Hepatocyte (in vitro differentiated cells): ENCODE measurements around the gene SYNGR4. TPM values are rescaled to one million over a fixed set of nuclear protein-coding genes. Genes with fewer than 3 reads are reported as not detected.
A peak's percentile ranks its signal among the peaks of the same experiment; 100 is the strongest.

ENCODE experiments used
- DNase-seq: peaks from one replicate; pipeline ENCODE4 v3.0.0-alpha.2; 2016; ENCODE audit warnings: low spot score
- H2AFZ ChIP-seq: fragments of 200-600 bp; sonication (generic); 2 replicates; pipeline ENCODE4 v1.6.0; 2016; ENCODE audit warnings: antibody characterized with exemption, mild to moderate bottlenecking
- H3K27ac ChIP-seq: fragments of 200-600 bp; sonication (generic); 2 replicates; pipeline ENCODE4 v1.5.1; 2016; ENCODE audit warnings: mild to moderate bottlenecking
- H3K27me3 ChIP-seq: fragments of 200-600 bp; sonication (generic); 2 replicates; pipeline ENCODE4 v1.6.1; 2016
- H3K36me3 ChIP-seq: fragments of 200-600 bp; sonication (generic); replicated peaks from 2 replicates; pipeline ENCODE4 v1.5.1; 2016; ENCODE audit warnings: low read depth; ENCODE audit not compliant: insufficient read depth
- H3K4me1 ChIP-seq: fragments of 200-600 bp; sonication (generic); 2 replicates; pipeline ENCODE4 v1.5.1; 2016; ENCODE audit warnings: mild to moderate bottlenecking, moderate library complexity; ENCODE audit not compliant: insufficient read depth
- H3K4me2 ChIP-seq: fragments of 200-600 bp; sonication (generic); 2 replicates; pipeline ENCODE4 v1.6.0; 2016
- H3K4me3 ChIP-seq: fragments of 200-600 bp; sonication (generic); 2 replicates; pipeline ENCODE4 v1.5.1; 2016; ENCODE audit warnings: mild to moderate bottlenecking
- H3K79me2 ChIP-seq: fragments of 200-600 bp; sonication (generic); 2 replicates; pipeline ENCODE4 v1.6.0; 2017; ENCODE audit warnings: mild to moderate bottlenecking
- H3K9me2 ChIP-seq: fragments of 200-600 bp; sonication (generic); replicated peaks from 2 replicates; pipeline ENCODE4 v1.6.0; 2017; ENCODE audit warnings: mild to moderate bottlenecking; ENCODE audit not compliant: insufficient read depth
- H3K9me3 ChIP-seq: fragments of 200-600 bp; sonication (generic); 2 replicates; pipeline ENCODE4 v1.5.1; 2016; ENCODE audit warnings: low read depth, mild to moderate bottlenecking
- H4K20me1 ChIP-seq: fragments of 200-600 bp; sonication (generic); 2 replicates; pipeline ENCODE4 v1.6.0; 2016; ENCODE audit warnings: mild to moderate bottlenecking; ENCODE audit not compliant: insufficient read depth, poor library complexity, severe bottlenecking
- CTCF ChIP-seq: fragments of 200-600 bp; sonication (generic); IDR thresholded peaks from 2 replicates; pipeline ENCODE4 v1.5.1; 2016; ENCODE audit warnings: antibody characterized with exemption, mild to moderate bottlenecking; ENCODE audit not compliant: poor library complexity
- EZH2 ChIP-seq: fragments of 200-600 bp; sonication (generic); IDR thresholded peaks from 2 replicates; pipeline ENCODE4 v1.6.1; 2016; ENCODE audit warnings: antibody characterized with exemption, mild to moderate bottlenecking, borderline replicate concordance
- EZH2phosphoT487 ChIP-seq: fragments of 200-600 bp; sonication (generic); IDR thresholded peaks from one replicate; pipeline ENCODE4 v1.6.1; 2018; ENCODE audit warnings: antibody characterized with exemption, mild to moderate bottlenecking, low read depth, moderate library complexity; ENCODE audit not compliant: unreplicated experiment, severe bottlenecking
- WGBS: methylation state at CpG from one replicate; pipeline ENCODE4 v1.1.6; 2016; ENCODE audit warnings: low lambda C conversion rate; ENCODE audit errors: missing lambda C conversion rate; 5-methylcytosine and 5-hydroxymethylcytosine counted together
- polyA plus RNA-seq: library from polyadenylated mRNA; unstranded; fragments of >200 nt; fragmentation: Nextera tagmentation; extraction: Ambion mirVana; gene quantifications from 2 replicates; pipeline ENCODE4 v1.2.1, GENCODE V29; 2016
- total RNA-seq: library from RNA; depleted of rRNA; stranded (reverse); fragments of >200 nt; gene quantifications from 2 replicates; pipeline ENCODE4 v1.2.3, GENCODE V29; 2014

Gene SYNGR4
- total and polyA plus RNA-seq, 2 experiments from 2014 or later = 1.3 TPM; not detected in 1

GRCh38 chr19:48319647-48320541, 44.3 kb upstream of the SYNGR4 start:
- no peak overlapping the region for H3K4me3 ChIP-seq
- no peaks in the 10 kb centered on the region for H3K9me3 ChIP-seq
- DNase-seq = peak; percentile 86
- peaks cover 4% of the 10 kb centered on the region for H3K79me2 ChIP-seq
- H3K4me1 ChIP-seq = peaks cover 29% of the 10 kb centered on the region
- 59% methylated on average over 16 of the region's 16 CpGs for WGBS
- no peak overlapping the region for H2AFZ ChIP-seq
- H3K9me2 ChIP-seq = no peaks in the 10 kb centered on the region
- peak overlapping the region; percentile 82 for H3K4me2 ChIP-seq
- no peak overlapping the region for H3K27ac ChIP-seq
- no peaks in the 10 kb centered on the region for H3K36me3 ChIP-seq
- no peaks in the 10 kb centered on the region for H3K27me3 ChIP-seq
- TF ChIP-seq CTCF (peak; percentile 75), EZH2 (no peak)
- no peaks in the 10 kb centered on the region for H4K20me1 ChIP-seq

GRCh38 chr19:48321372-48321621, 42.9 kb upstream of the SYNGR4 start:
- Histone ChIP-seq H3K36me3 (no peaks in the 10 kb centered on the region), H3K4me3 (peak overlapping the region; percentile 12), H4K20me1 (no peaks in the 10 kb centered on the region), H3K9me3 (no peaks in the 10 kb centered on the region), H3K27ac (peak overlapping the region; percentile 96), H3K79me2 (peaks cover 7% of the 10 kb centered on the region), H3K4me1 (peaks cover 29% of the 10 kb centered on the region), H3K4me2 (peak overlapping the region; percentile 82), H3K27me3 (no peaks in the 10 kb centered on the region), H2AFZ (peak overlapping the region; percentile 41), H3K9me2 (no peaks in the 10 kb centered on the region)
- TF ChIP-seq EZH2phosphoT487 (no peak), CTCF (no peak), EZH2 (no peak)
- 0% methylated on average over 15 of the region's 22 CpGs for WGBS
- peak; percentile 98 for DNase-seq

- H3K9me2 ChIP-seq = no peaks in the 10 kb centered on the region
- DNase-seq = peak; percentile 100
- H4K20me1 ChIP-seq = no peaks in the 10 kb centered on the region
- no peaks in the 10 kb centered on the region for H3K27me3 ChIP-seq
- peaks cover 26% of the 10 kb centered on the region for H3K4me1 ChIP-seq
- peak overlapping the region; percentile 82 for H3K4me2 ChIP-seq
- WGBS = 4% methylated on average over 45 of the region's 63 CpGs
- peaks cover 13% of the 10 kb centered on the region for H3K79me2 ChIP-seq
- no peaks in the 10 kb centered on the region for H3K9me3 ChIP-seq
- TF ChIP-seq CTCF (no peak), EZH2phosphoT487 (no peak), EZH2 (no peak)
- peak overlapping the region; percentile 12 for H3K4me3 ChIP-seq
- no peaks in the 10 kb centered on the region for H3K36me3 ChIP-seq
- peak overlapping the region; percentile 41 for H2AFZ ChIP-seq
- H3K27ac ChIP-seq = peak overlapping the region; percentile 98
These were observed 42.3 kb upstream of the SYNGR4 start for GRCh38 chr19:48321622-48322591.
